WTC11 (cell line): ENCODE data around the gene AP1S1. TPM values are rescaled to one million over a fixed set of nuclear protein-coding genes. Genes with fewer than 3 reads are reported as not detected.

ENCODE experiments used
- ATAC-seq: fragments of 200-7000 bp; cut with Tn5 transposase; 2 replicates; pipeline ENCODE4 v1.10.0; 2021; ENCODE audit warnings: mild to moderate bottlenecking, moderate library complexity
- CTCF ChIA-PET: fragments of 300-600 bp; sonication (Branson Sonifier 250); formaldehyde crosslinking; loops from one replicate; lab custom pipeline; 2021; ENCODE audit warnings: antibody characterized with exemption; lab: Charles Lee
- POLR2A ChIA-PET: fragments of 350-600 bp; sonication (Branson Sonifier 250); formaldehyde crosslinking; loops from one replicate; lab custom pipeline; 2021; ENCODE audit warnings: antibody characterized with exemption; lab: Charles Lee
- DNase-seq: peaks from one replicate; pipeline ENCODE4 v3.0.0; 2021; ENCODE audit warnings: low spot score
- H3K27ac Mint-ChIP-seq: 2 replicates; pipeline ENCODE4 v1.8.0; 2021; ENCODE audit warnings: mixed read lengths
- H3K27me3 Mint-ChIP-seq: 2 replicates; pipeline ENCODE4 v1.8.0; 2021; ENCODE audit warnings: low read depth, mild to moderate bottlenecking, moderate library complexity, mixed read lengths
- H3K36me3 Mint-ChIP-seq: 2 replicates; pipeline ENCODE4 v1.8.0; 2021; ENCODE audit warnings: mixed read lengths
- H3K4me1 Mint-ChIP-seq: 2 replicates; pipeline ENCODE4 v1.8.0; 2022; ENCODE audit warnings: mixed read lengths
- H3K4me3 Mint-ChIP-seq: 2 replicates; pipeline ENCODE4 v1.8.0; 2021; ENCODE audit warnings: mild to moderate bottlenecking, moderate library complexity, mixed read lengths
- H3K9me3 Mint-ChIP-seq: 2 replicates; pipeline ENCODE4 v1.8.0; 2021; ENCODE audit warnings: mixed read lengths
- CBFB ChIP-seq: sonication (generic); formaldehyde crosslinking; IDR thresholded peaks from 2 replicates; pipeline ENCODE4 v1.8.1; 2022; ENCODE audit warnings: mild to moderate bottlenecking, low read depth, missing genetic modification reagents
- CREB1 ChIP-seq: sonication (generic); formaldehyde crosslinking; IDR thresholded peaks from 2 replicates; pipeline ENCODE4 v1.8.0; 2023; ENCODE audit warnings: mild to moderate bottlenecking, missing genetic modification reagents
- HMGA2 ChIP-seq: fragments of 250-450 bp; sonication (Bioruptor Pico); IDR thresholded peaks from 2 replicates; pipeline ENCODE4 v1.4.0; 2021; ENCODE audit warnings: mild to moderate bottlenecking, moderate library complexity
- JAZF1 ChIP-seq: fragments of 250-450 bp; sonication (Bioruptor Pico); IDR thresholded peaks from 2 replicates; pipeline ENCODE4 v1.9.0; 2021; ENCODE audit warnings: moderate library complexity, mild to moderate bottlenecking, inconsistent platforms
- NFE2L1 ChIP-seq: sonication (generic); formaldehyde crosslinking; IDR thresholded peaks from 2 replicates; pipeline ENCODE4 v1.8.1; 2023; ENCODE audit warnings: missing genetic modification reagents
- PRRX2 ChIP-seq: fragments of 250-450 bp; sonication (Bioruptor Pico); IDR thresholded peaks from 2 replicates; pipeline ENCODE4 v1.8.0; 2021; ENCODE audit warnings: mild to moderate bottlenecking
- RELA ChIP-seq: sonication (generic); formaldehyde crosslinking; IDR thresholded peaks from 2 replicates; pipeline ENCODE4 v1.8.1; 2022; ENCODE audit warnings: missing genetic modification reagents, mild to moderate bottlenecking, borderline replicate concordance
- SMAD3 ChIP-seq: sonication (generic); formaldehyde crosslinking; IDR thresholded peaks from 2 replicates; pipeline ENCODE4 v1.8.0; 2022; ENCODE audit warnings: missing genetic modification reagents, mild to moderate bottlenecking, borderline replicate concordance
- SOX15 ChIP-seq: fragments of 250-450 bp; sonication (Bioruptor Pico); IDR thresholded peaks from 2 replicates; pipeline ENCODE4 v1.9.0; 2021; ENCODE audit warnings: mild to moderate bottlenecking
- SP1 ChIP-seq: sonication (generic); formaldehyde crosslinking; conservative IDR thresholded peaks from 2 replicates; pipeline ENCODE4 v1.8.1; 2022; ENCODE audit warnings: missing genetic modification reagents
- ZBTB21 ChIP-seq: sonication (generic); formaldehyde crosslinking; IDR thresholded peaks from 2 replicates; pipeline ENCODE4 v1.8.1; 2023; ENCODE audit warnings: mild to moderate bottlenecking, missing genetic modification reagents, borderline replicate concordance
- ZNF121 ChIP-seq: sonication (generic); formaldehyde crosslinking; IDR thresholded peaks from 2 replicates; pipeline ENCODE4 v1.8.0; 2023; ENCODE audit warnings: missing genetic modification reagents
- ZNF138 ChIP-seq: sonication (generic); formaldehyde crosslinking; conservative IDR thresholded peaks from 2 replicates; pipeline ENCODE4 v1.8.1; 2022; ENCODE audit warnings: mild to moderate bottlenecking, moderate library complexity, missing genetic modification reagents
- ZNF416 ChIP-seq: fragments of 250-450 bp; sonication (Bioruptor Pico); IDR thresholded peaks from 2 replicates; pipeline ENCODE4 v1.9.0; 2021; ENCODE audit warnings: mild to moderate bottlenecking, inconsistent platforms
- ZNF423 ChIP-seq: fragments of 250-450 bp; sonication (Bioruptor Pico); IDR thresholded peaks from 2 replicates; pipeline ENCODE4 v2.1.2; 2022; ENCODE audit warnings: mild to moderate bottlenecking, moderate library complexity
- ZNF671 ChIP-seq: fragments of 250-450 bp; sonication (Bioruptor Pico); IDR thresholded peaks from 2 replicates; pipeline ENCODE4 v1.8.0; 2021; ENCODE audit warnings: mild to moderate bottlenecking
- total RNA-seq: library from RNA; stranded (reverse); gene quantifications from 3 replicates; pipeline ENCODE4 v1.2.3, GENCODE V29; 2021
- TF ChIP-seq, protein P1 (sequence below): sonication (generic); formaldehyde crosslinking; IDR thresholded peaks from 2 replicates; pipeline ENCODE4 v1.8.0; 2022; ENCODE audit warnings: mild to moderate bottlenecking, missing genetic modification reagents
- TF ChIP-seq, protein P2 (sequence below): sonication (generic); formaldehyde crosslinking; IDR thresholded peaks from 2 replicates; pipeline ENCODE4 v1.8.0; 2022; ENCODE audit warnings: missing genetic modification reagents
- TF ChIP-seq, protein P3 (sequence below): sonication (generic); formaldehyde crosslinking; IDR thresholded peaks from 2 replicates; pipeline ENCODE4 v1.8.1; 2023; ENCODE audit warnings: mild to moderate bottlenecking, missing genetic modification reagents, moderate library complexity
- TF ChIP-seq, protein P4 (sequence below): sonication (generic); formaldehyde crosslinking; IDR thresholded peaks from 2 replicates; pipeline ENCODE4 v1.8.1; 2023; ENCODE audit warnings: mild to moderate bottlenecking, missing genetic modification reagents
- TF ChIP-seq, protein P5 (sequence below): sonication (generic); formaldehyde crosslinking; IDR thresholded peaks from 2 replicates; pipeline ENCODE4 v1.8.0; 2023; ENCODE audit warnings: missing genetic modification reagents
- TF ChIP-seq, protein P6 (sequence below): sonication (generic); formaldehyde crosslinking; conservative IDR thresholded peaks from 2 replicates; pipeline ENCODE4 v1.8.1; 2022; ENCODE audit warnings: mild to moderate bottlenecking, missing genetic modification reagents
- TF ChIP-seq, protein P7 (sequence below): fragments of 250-450 bp; sonication (Bioruptor Pico); IDR thresholded peaks from 2 replicates; pipeline ENCODE4 v2.1.2; 2022; ENCODE audit warnings: mild to moderate bottlenecking, moderate library complexity

AP1S1 gene
- total RNA-seq, 1 experiment from 2014 or later: 60.7 TPM

DNA sequence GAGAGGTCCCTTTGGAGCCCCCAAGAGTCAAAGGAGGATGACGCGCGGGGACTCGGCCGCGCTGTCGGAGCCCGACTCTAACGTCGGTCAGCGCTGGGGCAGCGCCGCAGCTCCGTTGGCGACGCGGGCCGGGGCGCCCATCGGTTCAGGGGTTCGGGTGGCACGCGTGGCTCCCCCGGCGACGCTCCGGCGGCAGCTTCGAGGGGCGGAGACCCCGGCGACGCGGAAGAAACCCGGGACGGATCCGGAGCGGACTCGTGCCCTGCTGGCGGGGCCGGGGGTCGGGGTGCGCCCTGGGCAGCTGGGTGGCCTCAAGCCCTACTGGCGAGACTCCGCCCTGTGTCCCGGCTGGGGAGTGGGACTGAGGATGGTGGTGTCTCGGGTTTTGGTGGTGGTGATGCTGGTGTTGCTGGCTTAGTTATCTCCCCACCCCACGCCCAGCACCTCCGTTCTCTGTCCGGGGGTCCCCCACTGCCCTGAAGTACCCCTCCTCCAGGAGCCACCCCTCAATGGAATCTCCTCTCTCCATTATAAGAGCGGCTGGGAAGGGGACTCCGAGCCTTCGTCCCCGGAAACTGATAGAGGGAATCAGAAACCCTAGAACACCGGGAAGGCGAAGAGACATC lies 26.0 kb downstream of the AP1S1 start, which contains the start of gene NAT16:
TSS of gene NAT16 (minus strand) at position 164 of the 626 bp plus-strand sequence. CDS start 5,486 bp downstream, outside the sequence.
- TF ChIP-seq, protein P1, sequence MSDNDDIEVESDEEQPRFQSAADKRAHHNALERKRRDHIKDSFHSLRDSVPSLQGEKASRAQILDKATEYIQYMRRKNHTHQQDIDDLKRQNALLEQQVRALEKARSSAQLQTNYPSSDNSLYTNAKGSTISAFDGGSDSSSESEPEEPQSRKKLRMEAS (CRISPR knock-in tag): peak; percentile 86
- TF ChIP-seq SP1 (CRISPR knock-in tag): 0 out of 2 replicates have a peak, but pooled peaks have one; percentile 47
- TF ChIP-seq, protein P2, sequence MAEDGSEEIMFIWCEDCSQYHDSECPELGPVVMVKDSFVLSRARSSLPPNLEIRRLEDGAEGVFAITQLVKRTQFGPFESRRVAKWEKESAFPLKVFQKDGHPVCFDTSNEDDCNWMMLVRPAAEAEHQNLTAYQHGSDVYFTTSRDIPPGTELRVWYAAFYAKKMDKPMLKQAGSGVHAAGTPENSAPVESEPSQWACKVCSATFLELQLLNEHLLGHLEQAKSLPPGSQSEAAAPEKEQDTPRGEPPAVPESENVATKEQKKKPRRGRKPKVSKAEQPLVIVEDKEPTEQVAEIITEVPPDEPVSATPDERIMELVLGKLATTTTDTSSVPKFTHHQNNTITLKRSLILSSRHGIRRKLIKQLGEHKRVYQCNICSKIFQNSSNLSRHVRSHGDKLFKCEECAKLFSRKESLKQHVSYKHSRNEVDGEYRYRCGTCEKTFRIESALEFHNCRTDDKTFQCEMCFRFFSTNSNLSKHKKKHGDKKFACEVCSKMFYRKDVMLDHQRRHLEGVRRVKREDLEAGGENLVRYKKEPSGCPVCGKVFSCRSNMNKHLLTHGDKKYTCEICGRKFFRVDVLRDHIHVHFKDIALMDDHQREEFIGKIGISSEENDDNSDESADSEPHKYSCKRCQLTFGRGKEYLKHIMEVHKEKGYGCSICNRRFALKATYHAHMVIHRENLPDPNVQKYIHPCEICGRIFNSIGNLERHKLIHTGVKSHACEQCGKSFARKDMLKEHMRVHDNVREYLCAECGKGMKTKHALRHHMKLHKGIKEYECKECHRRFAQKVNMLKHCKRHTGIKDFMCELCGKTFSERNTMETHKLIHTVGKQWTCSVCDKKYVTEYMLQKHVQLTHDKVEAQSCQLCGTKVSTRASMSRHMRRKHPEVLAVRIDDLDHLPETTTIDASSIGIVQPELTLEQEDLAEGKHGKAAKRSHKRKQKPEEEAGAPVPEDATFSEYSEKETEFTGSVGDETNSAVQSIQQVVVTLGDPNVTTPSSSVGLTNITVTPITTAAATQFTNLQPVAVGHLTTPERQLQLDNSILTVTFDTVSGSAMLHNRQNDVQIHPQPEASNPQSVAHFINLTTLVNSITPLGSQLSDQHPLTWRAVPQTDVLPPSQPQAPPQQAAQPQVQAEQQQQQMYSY (CRISPR knock-in tag): peak; percentile 99
- 0 out of 2 replicates have a peak, but pooled peaks have one; percentile 35 for TF ChIP-seq SMAD3 (CRISPR knock-in tag)
- TF ChIP-seq, protein P3, sequence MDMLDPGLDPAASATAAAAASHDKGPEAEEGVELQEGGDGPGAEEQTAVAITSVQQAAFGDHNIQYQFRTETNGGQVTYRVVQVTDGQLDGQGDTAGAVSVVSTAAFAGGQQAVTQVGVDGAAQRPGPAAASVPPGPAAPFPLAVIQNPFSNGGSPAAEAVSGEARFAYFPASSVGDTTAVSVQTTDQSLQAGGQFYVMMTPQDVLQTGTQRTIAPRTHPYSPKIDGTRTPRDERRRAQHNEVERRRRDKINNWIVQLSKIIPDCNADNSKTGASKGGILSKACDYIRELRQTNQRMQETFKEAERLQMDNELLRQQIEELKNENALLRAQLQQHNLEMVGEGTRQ: peak; percentile 27; the same call in 1 of the 2 replicates
- TF ChIP-seq PRRX2 (CRISPR knock-in tag): no peak
- TF ChIP-seq ZBTB21 (CRISPR knock-in tag): peak; percentile 48; the same call in 1 of the 2 replicates
- TF ChIP-seq, protein P4, sequence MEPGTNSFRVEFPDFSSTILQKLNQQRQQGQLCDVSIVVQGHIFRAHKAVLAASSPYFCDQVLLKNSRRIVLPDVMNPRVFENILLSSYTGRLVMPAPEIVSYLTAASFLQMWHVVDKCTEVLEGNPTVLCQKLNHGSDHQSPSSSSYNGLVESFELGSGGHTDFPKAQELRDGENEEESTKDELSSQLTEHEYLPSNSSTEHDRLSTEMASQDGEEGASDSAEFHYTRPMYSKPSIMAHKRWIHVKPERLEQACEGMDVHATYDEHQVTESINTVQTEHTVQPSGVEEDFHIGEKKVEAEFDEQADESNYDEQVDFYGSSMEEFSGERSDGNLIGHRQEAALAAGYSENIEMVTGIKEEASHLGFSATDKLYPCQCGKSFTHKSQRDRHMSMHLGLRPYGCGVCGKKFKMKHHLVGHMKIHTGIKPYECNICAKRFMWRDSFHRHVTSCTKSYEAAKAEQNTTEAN (CRISPR knock-in tag): no peak; the same call in 1 of the 2 replicates
- TF ChIP-seq ZNF423 (CRISPR knock-in tag): 0 out of 2 replicates have a peak, but pooled peaks have one; percentile 30
- 0 out of 2 replicates have a peak, but pooled peaks have one; percentile 32 for TF ChIP-seq ZNF121 (CRISPR knock-in tag)
- TF ChIP-seq ZNF416 (CRISPR knock-in tag): no peak
- TF ChIP-seq, protein P5, sequence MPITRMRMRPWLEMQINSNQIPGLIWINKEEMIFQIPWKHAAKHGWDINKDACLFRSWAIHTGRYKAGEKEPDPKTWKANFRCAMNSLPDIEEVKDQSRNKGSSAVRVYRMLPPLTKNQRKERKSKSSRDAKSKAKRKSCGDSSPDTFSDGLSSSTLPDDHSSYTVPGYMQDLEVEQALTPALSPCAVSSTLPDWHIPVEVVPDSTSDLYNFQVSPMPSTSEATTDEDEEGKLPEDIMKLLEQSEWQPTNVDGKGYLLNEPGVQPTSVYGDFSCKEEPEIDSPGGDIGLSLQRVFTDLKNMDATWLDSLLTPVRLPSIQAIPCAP (CRISPR knock-in tag): peak; percentile 49; the same call in 1 of the 2 replicates
- no peaks in the 10 kb centered on the region for H3K9me3 Mint-ChIP-seq
- DNase-seq (peak; percentile 47), ATAC-seq (peak; percentile 8; the same call in 1 of the 2 replicates)
- ChIA-PET CTCF (interaction anchor here (0.6 to 3.1 kb wide), 5 partner anchors 12 to 103 kb away, joined by 3 to 31 read pairs (median 3); partner anchors contain the start of gene VGF), POLR2A (no interaction called here)
- H3K4me1 Mint-ChIP-seq: peaks cover 14% of the 10 kb centered on the region
- no peaks in the 10 kb centered on the region for H3K36me3 Mint-ChIP-seq
- no peak within 1 kb of the TSS; the same call in 1 of the 2 replicates for H3K27ac Mint-ChIP-seq
- peak within 1 kb of the TSS; percentile 73 for H3K4me3 Mint-ChIP-seq
- H3K27me3 Mint-ChIP-seq: peaks cover 75% of the 10 kb centered on the region

DNA sequence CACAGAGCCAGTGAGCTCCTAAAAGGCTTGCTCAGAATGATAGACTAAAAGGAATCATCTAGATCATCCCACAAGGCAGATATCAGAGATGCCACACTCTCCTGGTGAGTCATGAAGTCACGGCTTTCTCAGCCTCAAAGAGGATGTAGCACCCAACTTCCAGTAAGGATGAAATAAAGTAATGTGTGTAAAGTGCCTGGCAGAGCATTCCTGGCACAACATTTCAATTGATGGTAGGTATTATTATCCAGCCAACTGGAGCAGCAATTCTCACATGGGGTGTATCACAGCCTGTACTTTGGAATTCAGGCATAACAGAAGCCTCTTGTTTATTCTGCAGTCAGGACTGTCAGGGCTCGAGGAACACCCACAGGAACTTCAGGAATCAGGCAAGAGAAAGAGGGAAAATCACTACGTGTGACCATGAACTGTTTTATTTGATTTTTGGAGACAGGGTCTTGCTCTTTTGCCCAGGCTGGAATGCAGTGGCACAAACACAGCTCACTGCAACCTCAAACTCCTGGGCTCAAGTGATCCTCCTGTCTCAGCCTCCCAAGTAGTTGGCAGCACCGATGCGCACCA lies 31.1 kb downstream of the AP1S1 start:
- H3K36me3 Mint-ChIP-seq: no peaks in the 10 kb centered on the region
- H3K4me1 Mint-ChIP-seq: peaks cover 12% of the 10 kb centered on the region
- POLR2A ChIA-PET: no interaction called here
- no peak overlapping the region for H3K27ac Mint-ChIP-seq
- no peak overlapping the region for H3K4me3 Mint-ChIP-seq
- CTCF ChIA-PET: interaction anchor here (1.1 to 1.5 kb wide), 3 partner anchors 12 to 59 kb away, joined by 3 to 4 read pairs (median 3); no protein-coding TSS in a partner anchor
- no peak for ATAC-seq
- H3K9me3 Mint-ChIP-seq: no peaks in the 10 kb centered on the region
- peaks cover 24% of the 10 kb centered on the region for H3K27me3 Mint-ChIP-seq
- DNase-seq: no peak
- no peak for TF ChIP-seq RELA (CRISPR knock-in tag)
- no peak for TF ChIP-seq NFE2L1 (CRISPR knock-in tag)
- no peak for TF ChIP-seq HMGA2 (CRISPR knock-in tag)
- TF ChIP-seq, protein P6, sequence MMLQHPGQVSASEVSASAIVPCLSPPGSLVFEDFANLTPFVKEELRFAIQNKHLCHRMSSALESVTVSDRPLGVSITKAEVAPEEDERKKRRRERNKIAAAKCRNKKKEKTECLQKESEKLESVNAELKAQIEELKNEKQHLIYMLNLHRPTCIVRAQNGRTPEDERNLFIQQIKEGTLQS (CRISPR knock-in tag): no peak
- TF ChIP-seq SOX15 (CRISPR knock-in tag): no peak
- TF ChIP-seq JAZF1 (CRISPR knock-in tag): no peak
- TF ChIP-seq, protein P1 (CRISPR knock-in tag): no peak
- TF ChIP-seq, protein P3: no peak
- no peak for TF ChIP-seq ZNF671 (CRISPR knock-in tag)
- no peak for TF ChIP-seq ZNF138 (CRISPR knock-in tag)
- no peak for TF ChIP-seq CREB1 (CRISPR knock-in tag)
- TF ChIP-seq, protein P7, sequence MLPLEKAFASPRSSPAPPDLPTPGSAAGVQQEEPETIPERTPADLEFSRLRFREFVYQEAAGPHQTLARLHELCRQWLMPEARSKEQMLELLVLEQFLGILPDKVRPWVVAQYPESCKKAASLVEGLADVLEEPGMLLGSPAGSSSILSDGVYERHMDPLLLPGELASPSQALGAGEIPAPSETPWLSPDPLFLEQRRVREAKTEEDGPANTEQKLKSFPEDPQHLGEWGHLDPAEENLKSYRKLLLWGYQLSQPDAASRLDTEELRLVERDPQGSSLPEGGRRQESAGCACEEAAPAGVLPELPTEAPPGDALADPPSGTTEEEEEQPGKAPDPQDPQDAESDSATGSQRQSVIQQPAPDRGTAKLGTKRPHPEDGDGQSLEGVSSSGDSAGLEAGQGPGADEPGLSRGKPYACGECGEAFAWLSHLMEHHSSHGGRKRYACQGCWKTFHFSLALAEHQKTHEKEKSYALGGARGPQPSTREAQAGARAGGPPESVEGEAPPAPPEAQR (CRISPR knock-in tag): no peak
- no peak for TF ChIP-seq CBFB (CRISPR knock-in tag)
